C4-2B (cell line): ENCODE data around the gene MGRN1.

Experiments
- ZFX ChIP-seq: fragments of 450-650 bp; IDR thresholded peaks from 2 replicates; pipeline ENCODE4 v1.6.1; 2017
- TF ChIP-seq, protein P1 (sequence below): fragments of 450-650 bp; conservative IDR thresholded peaks from 2 replicates; pipeline ENCODE4 v1.5.1; 2017; ENCODE audit warnings: mild to moderate bottlenecking

DNA sequence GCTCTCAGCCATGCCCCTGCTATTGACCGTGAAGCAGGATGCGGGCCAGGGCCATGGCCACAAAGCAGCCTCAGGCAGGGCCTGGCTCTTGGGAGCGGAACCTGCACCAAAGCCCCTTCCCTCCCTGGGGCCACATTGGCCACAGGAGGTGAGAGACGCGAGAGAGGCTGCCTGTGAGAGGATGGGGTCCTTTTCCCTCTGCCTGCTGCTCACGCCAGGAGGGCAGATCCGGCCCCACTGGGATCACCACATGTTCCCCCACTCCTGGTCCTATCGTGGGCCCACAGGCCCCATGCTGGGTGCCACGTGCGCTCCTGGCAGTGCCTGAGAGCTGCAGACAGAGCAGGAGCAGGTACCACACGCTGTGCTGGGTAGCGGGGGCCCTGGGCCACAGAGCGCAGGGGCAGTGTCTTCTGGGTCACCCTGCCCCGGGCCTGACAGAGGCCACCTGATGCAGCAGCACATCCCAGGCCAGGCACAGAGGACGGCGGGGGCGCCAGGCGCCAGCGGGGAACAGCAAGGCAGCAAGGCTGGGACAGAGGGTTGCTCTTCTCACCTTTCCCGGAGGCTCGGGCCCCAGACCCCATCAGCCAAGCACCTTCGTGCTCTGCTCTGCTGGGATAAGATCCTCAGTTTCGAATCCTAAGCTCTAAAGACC, 59.6 kb downstream of the MGRN1 start:
- TF ChIP-seq, protein P1, sequence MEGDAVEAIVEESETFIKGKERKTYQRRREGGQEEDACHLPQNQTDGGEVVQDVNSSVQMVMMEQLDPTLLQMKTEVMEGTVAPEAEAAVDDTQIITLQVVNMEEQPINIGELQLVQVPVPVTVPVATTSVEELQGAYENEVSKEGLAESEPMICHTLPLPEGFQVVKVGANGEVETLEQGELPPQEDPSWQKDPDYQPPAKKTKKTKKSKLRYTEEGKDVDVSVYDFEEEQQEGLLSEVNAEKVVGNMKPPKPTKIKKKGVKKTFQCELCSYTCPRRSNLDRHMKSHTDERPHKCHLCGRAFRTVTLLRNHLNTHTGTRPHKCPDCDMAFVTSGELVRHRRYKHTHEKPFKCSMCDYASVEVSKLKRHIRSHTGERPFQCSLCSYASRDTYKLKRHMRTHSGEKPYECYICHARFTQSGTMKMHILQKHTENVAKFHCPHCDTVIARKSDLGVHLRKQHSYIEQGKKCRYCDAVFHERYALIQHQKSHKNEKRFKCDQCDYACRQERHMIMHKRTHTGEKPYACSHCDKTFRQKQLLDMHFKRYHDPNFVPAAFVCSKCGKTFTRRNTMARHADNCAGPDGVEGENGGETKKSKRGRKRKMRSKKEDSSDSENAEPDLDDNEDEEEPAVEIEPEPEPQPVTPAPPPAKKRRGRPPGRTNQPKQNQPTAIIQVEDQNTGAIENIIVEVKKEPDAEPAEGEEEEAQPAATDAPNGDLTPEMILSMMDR = no peak
- no peak for TF ChIP-seq ZFX
